ENCODE measurements around the gene CSRNP3.
A peak's percentile ranks its signal among the peaks of the same experiment; 100 is the strongest.

The CSRNP3 gene

GRCh38 chr2:165469417-165469816 is at the start of gene CSRNP3:
CSRNP3 (plus strand) TSS chr2:165469698; CDS start chr2:165595066, 125,368 bp downstream.
- DNase-seq = peak; percentile 90

GRCh38 chr2:165420231-165420630 is 49.3 kb upstream of the CSRNP3 start:
- DNase-seq = no peak

- no peak for DNase-seq
Observed at GRCh38 chr2:165423081-165423480, 46.4 kb upstream of the CSRNP3 start.

GRCh38 chr2:165425556-165425955 is 43.9 kb upstream of the CSRNP3 start:
- DNase-seq = no peak

GRCh38 chr2:165427686-165428085 is 41.8 kb upstream of the CSRNP3 start:
- DNase-seq = no peak

GRCh38 chr2:165428926-165429325 is 40.6 kb upstream of the CSRNP3 start:
- no peak for DNase-seq

GRCh38 chr2:165431014-165431413 is 38.5 kb upstream of the CSRNP3 start:
- DNase-seq = no peak

GRCh38 chr2:165432234-165432966 is 37.1 kb upstream of the CSRNP3 start:
- no peak for DNase-seq

- no peak for DNase-seq
Observed at GRCh38 chr2:165434865-165435496, 34.5 kb upstream of the CSRNP3 start.

- no peak for DNase-seq
Observed at GRCh38 chr2:165435611-165436010, 33.9 kb upstream of the CSRNP3 start.

- no peak for DNase-seq
Observed at GRCh38 chr2:165436559-165436958, 32.9 kb upstream of the CSRNP3 start.

GRCh38 chr2:165440367-165440766 is 29.1 kb upstream of the CSRNP3 start:
- DNase-seq = peak; percentile 80

- DNase-seq = no peak
Observed at GRCh38 chr2:165443511-165443910, 26.0 kb upstream of the CSRNP3 start.

- peak; percentile 38 for DNase-seq
Observed at GRCh38 chr2:165448406-165448805, 21.1 kb upstream of the CSRNP3 start.

- no peak for DNase-seq
Observed at GRCh38 chr2:165450156-165450555, 19.3 kb upstream of the CSRNP3 start.

- DNase-seq = no peak
Observed at GRCh38 chr2:165452327-165452726, 17.2 kb upstream of the CSRNP3 start.

- DNase-seq = peak; percentile 23
Observed at GRCh38 chr2:165453561-165454094, 15.9 kb upstream of the CSRNP3 start.

- DNase-seq = no peak
Observed at GRCh38 chr2:165454905-165455304, 14.6 kb upstream of the CSRNP3 start.

- DNase-seq = no peak
Observed at GRCh38 chr2:165456027-165456426, 13.5 kb upstream of the CSRNP3 start.

GRCh38 chr2:165462443-165462842 is 7.1 kb upstream of the CSRNP3 start:
- no peak for DNase-seq

- DNase-seq = no peak
Observed at GRCh38 chr2:165466386-165466785, 3.1 kb upstream of the CSRNP3 start.

- no peak for DNase-seq
Observed at GRCh38 chr2:165467921-165468320, 1.6 kb upstream of the CSRNP3 start.

GRCh38 chr2:165470361-165470760 is 863 bp downstream of the CSRNP3 start:
- no peak for DNase-seq

- DNase-seq = peak; percentile 24
Observed at GRCh38 chr2:165471349-165471950, 2.0 kb downstream of the CSRNP3 start.

Data from femur (tissue), 1 donor.